ENCODE results near the gene TEX13D.
A peak's percentile ranks its signal among the peaks of the same experiment; 100 is the strongest.

The TEX13D gene

GRCh38 chrX:124373348-124373747, 40.9 kb downstream of the TEX13D start:
- Histone ChIP-seq H3K27me3 (ENCODE audit: insufficient read depth, low read length, poor library complexity) (no peaks in the 10 kb centered on the region), H2AFZ (ENCODE audit: low read depth, low read length) (no peak overlapping the region), H3K4me1 (ENCODE audit: insufficient read depth, low read length) (peaks cover 22% of the 10 kb centered on the region), H3K9me3 (ENCODE audit: insufficient read depth, low read length, severe bottlenecking) (no peaks in the 10 kb centered on the region), H3K36me3 (ENCODE audit: insufficient read depth, low read length) (peaks cover 64% of the 10 kb centered on the region), H3K9ac (ENCODE audit: low read depth, low read length) (no peak overlapping the region), H3K79me2 (ENCODE audit: insufficient read depth, low read length) (peaks cover 24% of the 10 kb centered on the region), H3K4me3 (ENCODE audit: low read depth in 1 of 2, low read length in 2 of 2) (no peak overlapping the region), H3K27ac (ENCODE audit: low read length) (no peak overlapping the region), H3K4me2 (ENCODE audit: insufficient read depth, low read length) (no peak overlapping the region), H4K20me1 (ENCODE audit: insufficient read depth, low read length) (no peaks in the 10 kb centered on the region)
- ATAC-seq (ENCODE audit: insufficient read depth, low read depth) (no peak), DNase-seq (no peak)
- no peak for TF ChIP-seq CTCF (IDR thresholded peaks at IDR 0.05; ENCODE audit: borderline replicate concordance, extremely low read depth, low read length, poor library complexity, severe bottlenecking)
- no peak for TF ChIP-seq EZH2 (IDR thresholded peaks at IDR 0.05; ENCODE audit: borderline replicate concordance, low read depth, low read length, severe bottlenecking)

- ATAC-seq (ENCODE audit: insufficient read depth, low read depth) (no peak), DNase-seq (no peak)
- TF ChIP-seq CTCF (IDR thresholded peaks at IDR 0.05; ENCODE audit: borderline replicate concordance, extremely low read depth, low read length, poor library complexity, severe bottlenecking) (no peak), EZH2 (IDR thresholded peaks at IDR 0.05; ENCODE audit: borderline replicate concordance, low read depth, low read length, severe bottlenecking) (no peak)
- Histone ChIP-seq H2AFZ (ENCODE audit: low read depth, low read length) (no peak overlapping the region), H3K4me1 (ENCODE audit: insufficient read depth, low read length) (peaks cover 59% of the 10 kb centered on the region), H3K36me3 (ENCODE audit: insufficient read depth, low read length) (peaks cover 13% of the 10 kb centered on the region), H3K79me2 (ENCODE audit: insufficient read depth, low read length) (no peaks in the 10 kb centered on the region), H4K20me1 (ENCODE audit: insufficient read depth, low read length) (no peaks in the 10 kb centered on the region), H3K9ac (ENCODE audit: low read depth, low read length) (no peak overlapping the region), H3K27me3 (ENCODE audit: insufficient read depth, low read length, poor library complexity) (no peaks in the 10 kb centered on the region), H3K4me2 (ENCODE audit: insufficient read depth, low read length) (no peak overlapping the region), H3K9me3 (ENCODE audit: insufficient read depth, low read length, severe bottlenecking) (no peaks in the 10 kb centered on the region), H3K4me3 (ENCODE audit: low read depth in 1 of 2, low read length in 2 of 2) (no peak overlapping the region), H3K27ac (ENCODE audit: low read length) (peak overlapping the region; percentile 52)
Measured at GRCh38 chrX:124378643-124379042, 46.2 kb downstream of the TEX13D start.

GRCh38 chrX:124383354-124383753, 50.9 kb downstream of the TEX13D start:
- Histone ChIP-seq H3K9ac (ENCODE audit: low read depth, low read length) (peak overlapping the region; percentile 30; the same call in 1 of the 2 replicates), H3K79me2 (ENCODE audit: insufficient read depth, low read length) (no peaks in the 10 kb centered on the region), H3K36me3 (ENCODE audit: insufficient read depth, low read length) (peaks cover 11% of the 10 kb centered on the region), H3K9me3 (ENCODE audit: insufficient read depth, low read length, severe bottlenecking) (no peaks in the 10 kb centered on the region), H2AFZ (ENCODE audit: low read depth, low read length) (no peak overlapping the region), H3K27me3 (ENCODE audit: insufficient read depth, low read length, poor library complexity) (no peaks in the 10 kb centered on the region), H3K4me2 (ENCODE audit: insufficient read depth, low read length) (peak overlapping the region; percentile 11; the same call in 1 of the 2 replicates), H4K20me1 (ENCODE audit: insufficient read depth, low read length) (no peaks in the 10 kb centered on the region), H3K4me1 (ENCODE audit: insufficient read depth, low read length) (peaks cover 72% of the 10 kb centered on the region), H3K4me3 (ENCODE audit: low read depth in 1 of 2, low read length in 2 of 2) (no peak overlapping the region), H3K27ac (ENCODE audit: low read length) (peak overlapping the region; percentile 83)
- ATAC-seq (ENCODE audit: insufficient read depth, low read depth): peak; percentile 59
- no peak for DNase-seq
- TF ChIP-seq CTCF (IDR thresholded peaks at IDR 0.05; ENCODE audit: borderline replicate concordance, extremely low read depth, low read length, poor library complexity, severe bottlenecking) (no peak), EZH2 (IDR thresholded peaks at IDR 0.05; ENCODE audit: borderline replicate concordance, low read depth, low read length, severe bottlenecking) (no peak)

- H3K27me3 ChIP-seq (ENCODE audit: insufficient read depth, low read length, poor library complexity): no peaks in the 10 kb centered on the region
- H2AFZ ChIP-seq (ENCODE audit: low read depth, low read length): no peak overlapping the region
- peaks cover 11% of the 10 kb centered on the region for H3K36me3 ChIP-seq (ENCODE audit: insufficient read depth, low read length)
- no peak for ATAC-seq (ENCODE audit: insufficient read depth, low read depth)
- H3K4me2 ChIP-seq (ENCODE audit: insufficient read depth, low read length): no peak overlapping the region
- H3K9ac ChIP-seq (ENCODE audit: low read depth, low read length): no peak overlapping the region
- H4K20me1 ChIP-seq (ENCODE audit: insufficient read depth, low read length): no peaks in the 10 kb centered on the region
- H3K9me3 ChIP-seq (ENCODE audit: insufficient read depth, low read length, severe bottlenecking): no peaks in the 10 kb centered on the region
- peaks cover 69% of the 10 kb centered on the region for H3K4me1 ChIP-seq (ENCODE audit: insufficient read depth, low read length)
- no peak for TF ChIP-seq CTCF (IDR thresholded peaks at IDR 0.05; ENCODE audit: borderline replicate concordance, extremely low read depth, low read length, poor library complexity, severe bottlenecking)
- TF ChIP-seq EZH2 (IDR thresholded peaks at IDR 0.05; ENCODE audit: borderline replicate concordance, low read depth, low read length, severe bottlenecking): no peak
- peak overlapping the region; percentile 65 for H3K27ac ChIP-seq (ENCODE audit: low read length)
- H3K79me2 ChIP-seq (ENCODE audit: insufficient read depth, low read length): no peaks in the 10 kb centered on the region
- DNase-seq: no peak
- no peak overlapping the region for H3K4me3 ChIP-seq (ENCODE audit: low read depth in 1 of 2, low read length in 2 of 2)
Measured at GRCh38 chrX:124386401-124386800, 53.9 kb downstream of the TEX13D start.

Data from DND-41 (cell line).